Suprapubic skin (tissue), 4 donors: Measurements from ENCODE around the gene ELMOD1. TPM values are rescaled to one million over a fixed set of nuclear protein-coding genes. Genes with fewer than 3 reads are reported as not detected.
A peak's percentile ranks its signal among the peaks of the same experiment; 100 is the strongest.

Experiments
- DNase-seq, 2 donors: peaks; one replicate each; pipeline ENCODE4 v3.0.0-alpha.2; 2019; ENCODE audit warnings: low spot score in 2 of 2
- H3K27ac ChIP-seq: fragments of 200-600 bp; sonication (generic); one replicate; pipeline ENCODE4 v1.5.1; 2019
- H3K27me3 ChIP-seq: fragments of 200-600 bp; sonication (generic); one replicate; pipeline ENCODE4 v1.5.1; 2019
- H3K36me3 ChIP-seq: fragments of 200-600 bp; sonication (generic); one replicate; pipeline ENCODE4 v1.5.1; 2019
- H3K4me1 ChIP-seq: fragments of 200-600 bp; sonication (generic); one replicate; pipeline ENCODE4 v1.5.1; 2019
- H3K4me3 ChIP-seq: fragments of 200-600 bp; sonication (generic); one replicate; pipeline ENCODE4 v1.5.1; 2019; ENCODE audit warnings: mild to moderate bottlenecking
- H3K9me3 ChIP-seq: fragments of 200-600 bp; sonication (generic); one replicate; pipeline ENCODE4 v1.5.1; 2019
- CTCF ChIP-seq, 2 donors: fragments of 200-600 bp in 1 of 2; fragments of 450-650 bp in 1 of 2; sonication (generic) in 1 of 2; IDR thresholded peaks; one replicate each; pipeline ENCODE4 v1.5.1; 2016 to 2019; ENCODE audit warnings: antibody characterized with exemption in 2 of 2, mild to moderate bottlenecking in 1 of 2, moderate library complexity in 1 of 2
- EP300 ChIP-seq: sonication (generic); formaldehyde crosslinking; IDR thresholded peaks from one replicate; pipeline ENCODE4 v1.6.1; 2017; ENCODE audit warnings: antibody characterized with exemption
- POLR2A ChIP-seq, 2 donors: fragments of 450-650 bp; IDR thresholded peaks; one replicate each; pipeline ENCODE4 v1.6.1; 2017; ENCODE audit warnings: antibody characterized with exemption in 2 of 2, mild to moderate bottlenecking in 2 of 2, moderate library complexity in 2 of 2
- POLR2AphosphoS5 ChIP-seq, 3 donors: sonication (generic); formaldehyde crosslinking; IDR thresholded peaks; one replicate each; pipeline ENCODE4 v1.6.1; 2017; ENCODE audit warnings: antibody characterized with exemption in 3 of 3
- whole genome bisulfite sequencing: methylation state at CpG from one replicate; pipeline ENCODE4 v1.1.5; 2018; 5-methylcytosine and 5-hydroxymethylcytosine counted together
- total RNA-seq, 4 donors: library from RNA; depleted of rRNA; stranded (reverse); fragments of >200 nt; gene quantifications; one replicate each; pipeline ENCODE4 v1.1.0, GENCODE V29; 2016

ELMOD1 gene
- total RNA-seq = 10 to 100 TPM; 14.6 to 66.0 (median 41.3) TPM

DNA sequence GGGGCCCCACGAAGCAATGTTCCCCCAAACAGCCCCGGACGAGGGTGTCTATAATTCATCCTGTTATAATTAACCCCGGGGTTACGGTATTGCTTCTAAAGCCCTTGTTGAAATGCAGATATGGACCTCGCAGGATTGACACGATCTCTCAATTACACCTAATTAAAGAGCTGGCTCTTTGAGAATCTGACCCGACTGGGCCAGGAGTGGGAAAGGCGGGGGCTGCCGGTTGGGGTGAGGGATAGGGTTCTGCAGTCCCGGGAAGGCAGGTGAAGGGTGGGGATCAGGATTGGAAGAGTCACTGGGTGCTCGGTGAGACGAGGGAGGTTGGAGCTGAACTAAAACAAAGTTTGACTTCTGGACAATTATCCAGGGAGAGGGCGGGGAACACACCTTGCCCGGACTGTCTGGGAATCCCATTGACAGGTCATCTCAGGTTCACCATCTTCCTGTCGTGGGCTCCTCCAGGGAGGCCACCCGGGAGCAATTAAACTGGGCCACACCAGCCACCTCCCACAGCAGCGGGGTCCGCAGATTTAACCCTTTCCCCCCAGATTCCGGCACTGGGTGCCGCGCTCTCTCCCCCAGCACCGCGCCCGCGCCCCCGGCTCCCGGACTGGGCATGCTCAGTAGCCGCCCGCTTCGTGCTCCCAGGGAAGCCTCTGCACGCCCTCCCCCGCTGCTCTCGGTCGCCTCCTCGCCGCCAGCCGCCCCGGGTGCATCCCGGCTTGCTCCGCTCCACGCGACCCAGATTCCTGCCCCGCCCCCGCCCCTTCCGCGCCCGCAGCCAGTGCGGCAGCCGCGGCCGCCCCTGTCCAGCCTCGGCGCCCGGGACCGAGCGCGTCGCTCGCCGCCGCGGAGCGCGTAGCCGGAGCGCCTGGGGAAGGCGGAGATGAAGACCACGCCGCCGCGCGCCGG lies at the start of gene ELMOD1:
Gene ELMOD1 (plus strand): TSS at position 688 of the 918 bp plus-strand sequence. CDS start 27,043 bp downstream, outside the sequence.
- H3K4me3 ChIP-seq = peak within 1 kb of the TSS; percentile 60
- DNase-seq = no peak
- H3K27ac ChIP-seq = no peak within 1 kb of the TSS
- 1% methylated on average over 47 of the region's 74 CpGs for WGBS
- H3K9me3 ChIP-seq = no peaks in the 10 kb centered on the region
- H3K4me1 ChIP-seq = peaks cover 21% of the 10 kb centered on the region
- TF ChIP-seq CTCF (IDR thresholded peaks at IDR 0.05) (peak in 1 of 2 donors; percentile 20), POLR2AphosphoS5 (IDR thresholded peaks at IDR 0.05) (no peak), EP300 (no peak), POLR2A (IDR thresholded peaks at IDR 0.05) (no peak)
- H3K36me3 ChIP-seq = no peaks in the 10 kb centered on the region
- peaks cover 78% of the 10 kb centered on the region for H3K27me3 ChIP-seq

DNA sequence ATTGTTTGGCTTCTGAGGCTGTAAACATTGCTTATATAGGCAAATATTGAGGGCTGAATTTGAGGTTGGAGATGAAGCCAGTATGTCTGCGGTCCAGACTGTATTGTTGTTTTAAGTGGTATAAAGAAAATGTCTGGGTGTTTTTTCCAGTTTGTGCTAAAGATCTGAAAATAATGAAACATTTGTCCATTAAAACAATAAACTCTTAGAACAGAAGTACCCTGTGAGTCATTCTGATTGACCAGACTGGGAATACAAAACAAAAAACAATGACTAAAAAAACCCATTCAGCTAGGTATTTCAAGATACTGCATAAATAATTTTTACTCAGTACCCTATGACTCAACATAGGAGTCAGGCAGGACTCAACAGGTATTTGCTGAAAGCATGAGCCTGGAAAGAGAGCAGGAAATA lies 45.8 kb upstream of the ELMOD1 start:
- H3K36me3 ChIP-seq = peaks cover 11% of the 10 kb centered on the region
- WGBS = 62% methylated on average over 1 of the region's 1 CpG
- peaks cover 4% of the 10 kb centered on the region for H3K4me1 ChIP-seq
- H3K9me3 ChIP-seq = no peaks in the 10 kb centered on the region
- no peak overlapping the region for H3K27ac ChIP-seq
- no peak for DNase-seq
- H3K27me3 ChIP-seq = no peaks in the 10 kb centered on the region
- TF ChIP-seq POLR2A (IDR thresholded peaks at IDR 0.05) = no peak
- no peak overlapping the region for H3K4me3 ChIP-seq

- TF ChIP-seq POLR2A (IDR thresholded peaks at IDR 0.05) (no peak), CTCF (IDR thresholded peaks at IDR 0.05) (no peak), POLR2AphosphoS5 (IDR thresholded peaks at IDR 0.05) (no peak), EP300 (no peak)
- no peak overlapping the region for H3K27ac ChIP-seq
- peaks cover 4% of the 10 kb centered on the region for H3K4me1 ChIP-seq
- H3K9me3 ChIP-seq = no peaks in the 10 kb centered on the region
- H3K36me3 ChIP-seq = peaks cover 30% of the 10 kb centered on the region
- 86% methylated on average over 4 of the region's 4 CpGs for WGBS
- H3K4me3 ChIP-seq = no peak overlapping the region
- H3K27me3 ChIP-seq = no peaks in the 10 kb centered on the region
- DNase-seq = no peak
Observed at GRCh38 chr11:107547961-107548360, 43.0 kb upstream of the ELMOD1 start.

DNA sequence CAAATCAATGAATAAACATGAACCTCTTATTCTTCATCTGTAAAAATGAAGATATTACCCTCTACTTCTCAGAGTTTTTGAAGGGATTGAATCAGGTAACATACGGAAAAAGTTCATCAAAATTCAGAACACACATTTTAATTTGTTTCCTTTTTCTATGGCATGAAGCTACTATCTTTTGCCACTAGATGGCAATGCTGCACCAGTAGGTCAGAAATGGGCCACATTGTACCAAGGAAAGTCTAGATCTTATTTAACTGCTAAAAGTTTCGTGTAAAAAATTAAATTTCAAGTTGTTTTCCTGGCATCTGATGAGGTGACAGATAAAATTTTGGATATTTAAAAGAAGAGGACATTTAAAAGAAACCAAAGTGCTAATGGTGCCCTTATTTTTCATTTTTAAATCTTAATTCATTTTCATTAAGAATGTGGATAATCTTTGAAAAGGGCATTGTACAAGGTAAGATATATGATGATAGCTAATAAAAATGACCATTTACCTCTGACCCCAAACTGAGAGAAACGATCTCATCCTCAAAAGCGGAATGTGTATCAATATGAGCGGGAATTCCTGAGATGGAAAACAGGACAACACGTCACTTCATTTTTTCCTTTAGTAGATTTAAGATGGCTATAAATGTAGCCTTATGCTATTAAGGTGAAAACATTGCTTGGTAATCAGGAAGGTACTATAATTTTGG lies 41.5 kb upstream of the ELMOD1 start:
- DNase-seq = no peak
- Histone ChIP-seq H3K36me3 (peaks cover 41% of the 10 kb centered on the region), H3K4me3 (no peak overlapping the region), H3K9me3 (no peaks in the 10 kb centered on the region), H3K27me3 (no peaks in the 10 kb centered on the region), H3K27ac (no peak overlapping the region), H3K4me1 (peaks cover 4% of the 10 kb centered on the region)
- WGBS = 66% methylated on average over 6 of the region's 6 CpGs
- TF ChIP-seq CTCF (IDR thresholded peaks at IDR 0.05) (peak; percentile 52 to 71), EP300 (no peak)

DNA sequence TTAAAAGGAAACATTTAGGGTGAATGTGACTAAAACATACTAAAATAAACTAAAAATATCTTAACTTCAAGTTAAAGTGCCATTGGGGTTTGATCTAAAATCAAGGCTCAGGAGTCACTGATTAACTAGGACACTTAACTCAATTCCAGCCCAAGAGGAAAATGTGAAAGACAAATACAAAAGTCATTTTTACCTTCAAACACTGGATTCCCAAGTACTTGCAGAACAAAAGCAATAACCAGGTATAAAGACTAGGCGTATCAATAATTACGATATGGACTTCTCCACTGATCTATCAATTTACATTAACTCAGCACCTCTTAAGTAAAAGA lies 41.0 kb upstream of the ELMOD1 start:
- no peak for DNase-seq
- no peak overlapping the region for H3K27ac ChIP-seq
- no peaks in the 10 kb centered on the region for H3K9me3 ChIP-seq
- H3K27me3 ChIP-seq = no peaks in the 10 kb centered on the region
- H3K36me3 ChIP-seq = peaks cover 43% of the 10 kb centered on the region
- no peak overlapping the region for H3K4me3 ChIP-seq
- peaks cover 4% of the 10 kb centered on the region for H3K4me1 ChIP-seq
- WGBS = 91% methylated on average over 2 of the region's 2 CpGs
- TF ChIP-seq POLR2AphosphoS5 (IDR thresholded peaks at IDR 0.05) (no peak), CTCF (IDR thresholded peaks at IDR 0.05) (no peak), POLR2A (IDR thresholded peaks at IDR 0.05) (no peak), EP300 (no peak)
